Astrocyte (in vitro differentiated cells and primary cell): Measurements from ENCODE around the gene CLDN15. TPM values are rescaled to one million over a fixed set of nuclear protein-coding genes. Genes with fewer than 3 reads are reported as not detected.
"Not testable (repeated sequence)": the region's sequence is repeated elsewhere in the genome, so short reads cannot be mapped to it uniquely, and the experiment has no call there.

Experiments used
- DNase-seq: peaks from one replicate; pipeline ENCODE4 v3.0.0-alpha.2; 2010; ENCODE audit warnings: low read depth
- FAIRE-seq: peaks from 2 replicates; lab custom pipeline; 2011; peaks lifted over from hg19 to GRCh38; lab: Jason Lieb, UNC
- H2AFZ ChIP-seq: 2 replicates; pipeline ENCODE4 v1.6.0; 2012; ENCODE audit warnings: low read depth, low read length, inconsistent platforms
- H3K27ac ChIP-seq: 2 replicates; pipeline ENCODE4 v1.5.1; 2011; ENCODE audit warnings: low read depth, low read length, inconsistent platforms
- H3K27me3 ChIP-seq: 2 replicates; pipeline ENCODE4 v1.6.0; 2011; ENCODE audit warnings: low read length, inconsistent platforms; ENCODE audit not compliant: insufficient read depth
- H3K36me3 ChIP-seq: 2 replicates; pipeline ENCODE4 v1.5.1; 2011; ENCODE audit warnings: low read length, inconsistent platforms; ENCODE audit not compliant: insufficient read depth
- H3K4me1 ChIP-seq: 2 replicates; pipeline ENCODE4 v1.5.1; 2011; ENCODE audit warnings: low read length, inconsistent platforms; ENCODE audit not compliant: insufficient read depth
- H3K4me2 ChIP-seq: 2 replicates; pipeline ENCODE4 v1.6.0; 2012; ENCODE audit warnings: low read length, inconsistent platforms
- H3K4me3 ChIP-seq: 2 replicates; pipeline ENCODE4 v1.5.1; 2011; ENCODE audit warnings: low read depth, mild to moderate bottlenecking, low read length, inconsistent platforms; ENCODE audit not compliant: insufficient read depth
- H3K79me2 ChIP-seq: 2 replicates; pipeline ENCODE4 v1.6.0; 2012; ENCODE audit warnings: mild to moderate bottlenecking, low read length, inconsistent platforms; ENCODE audit not compliant: insufficient read depth
- H3K9ac ChIP-seq: 2 replicates; pipeline ENCODE4 v1.6.0; 2012; ENCODE audit warnings: mild to moderate bottlenecking, low read length, inconsistent platforms
- H3K9me3 ChIP-seq: 2 replicates; pipeline ENCODE4 v1.5.1; 2012; ENCODE audit warnings: low read depth, mild to moderate bottlenecking, low read length, inconsistent platforms; ENCODE audit not compliant: insufficient read depth
- H4K20me1 ChIP-seq: 2 replicates; pipeline ENCODE4 v1.6.0; 2012; ENCODE audit warnings: low read length, inconsistent platforms; ENCODE audit not compliant: insufficient read depth
- H3K27ac Mint-ChIP-seq: one replicate; pipeline ENCODE4 v1.8.0; 2021; ENCODE audit warnings: mild to moderate bottlenecking, mixed read lengths; ENCODE audit not compliant: unreplicated experiment
- H3K27me3 Mint-ChIP-seq: one replicate; pipeline ENCODE4 v1.8.0; 2021; ENCODE audit warnings: low read depth, mixed read lengths; ENCODE audit not compliant: unreplicated experiment
- H3K36me3 Mint-ChIP-seq: one replicate; pipeline ENCODE4 v1.8.0; 2021; ENCODE audit warnings: low read depth, mixed read lengths; ENCODE audit not compliant: unreplicated experiment
- H3K4me1 Mint-ChIP-seq: one replicate; pipeline ENCODE4 v1.8.0; 2021; ENCODE audit warnings: low read depth, mixed read lengths; ENCODE audit not compliant: unreplicated experiment
- H3K4me3 Mint-ChIP-seq: one replicate; pipeline ENCODE4 v1.8.0; 2021; ENCODE audit warnings: mild to moderate bottlenecking, moderate library complexity, mixed read lengths; ENCODE audit not compliant: unreplicated experiment
- H3K9me3 Mint-ChIP-seq: one replicate; pipeline ENCODE4 v1.8.0; 2021; ENCODE audit warnings: mild to moderate bottlenecking, mixed read lengths; ENCODE audit not compliant: unreplicated experiment
- EZH2 ChIP-seq: IDR thresholded peaks from 2 replicates; pipeline ENCODE4 v1.6.1; 2012; ENCODE audit warnings: mild to moderate bottlenecking, low read length, inconsistent platforms; ENCODE audit not compliant: insufficient read depth
- total RNA-seq: library from RNA; stranded (reverse); gene quantifications from 2 replicates; pipeline ENCODE4 v1.2.1, GENCODE V29; 2021
- TF ChIP-seq, protein P1 (sequence below): IDR thresholded peaks from 2 replicates; pipeline ENCODE4 v1.5.1; 2011; ENCODE audit warnings: low read depth, mild to moderate bottlenecking, inconsistent platforms, low read length, moderate library complexity; ENCODE audit not compliant: insufficient read depth

The CLDN15 gene
- total RNA-seq, 1 donor from 2014 or later: 8.7 TPM

DNA sequence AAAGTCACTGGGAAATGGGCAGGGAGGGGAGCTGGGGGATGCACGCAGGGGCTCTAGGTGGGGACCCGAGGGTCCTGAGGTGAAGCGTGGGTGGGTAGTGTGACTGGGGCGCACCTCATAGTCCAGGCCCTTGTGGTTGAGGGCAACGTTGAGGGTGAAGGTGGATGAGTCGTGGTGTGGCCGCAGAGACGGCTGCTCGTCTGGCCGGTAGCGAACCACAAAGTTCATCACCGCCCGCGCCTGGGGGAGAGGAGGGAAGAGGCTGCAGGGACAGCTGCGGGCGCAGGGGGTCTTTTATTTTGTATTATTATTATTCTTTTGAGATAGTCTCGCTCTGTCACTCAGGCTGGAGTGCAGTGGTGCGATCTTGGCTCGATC is 30.9 kb downstream of the CLDN15 start:
- H2AFZ ChIP-seq: no peak overlapping the region
- H3K9me3 ChIP-seq: no peaks in the 10 kb centered on the region
- peaks cover 3% of the 10 kb centered on the region for H3K36me3 ChIP-seq
- H3K36me3 Mint-ChIP-seq: peaks cover 9% of the 10 kb centered on the region
- no peak overlapping the region for H3K27ac ChIP-seq
- DNase-seq (no peak), FAIRE-seq (no peak)
- H3K27me3 Mint-ChIP-seq: peaks cover 17% of the 10 kb centered on the region
- no peak overlapping the region for H3K27ac Mint-ChIP-seq
- no peak overlapping the region for H3K4me2 ChIP-seq
- peaks cover 1% of the 10 kb centered on the region for H3K4me1 ChIP-seq
- no peak overlapping the region for H3K4me3 Mint-ChIP-seq
- H3K79me2 ChIP-seq: no peaks in the 10 kb centered on the region
- H4K20me1 ChIP-seq: peaks cover 24% of the 10 kb centered on the region
- TF ChIP-seq, protein P1, sequence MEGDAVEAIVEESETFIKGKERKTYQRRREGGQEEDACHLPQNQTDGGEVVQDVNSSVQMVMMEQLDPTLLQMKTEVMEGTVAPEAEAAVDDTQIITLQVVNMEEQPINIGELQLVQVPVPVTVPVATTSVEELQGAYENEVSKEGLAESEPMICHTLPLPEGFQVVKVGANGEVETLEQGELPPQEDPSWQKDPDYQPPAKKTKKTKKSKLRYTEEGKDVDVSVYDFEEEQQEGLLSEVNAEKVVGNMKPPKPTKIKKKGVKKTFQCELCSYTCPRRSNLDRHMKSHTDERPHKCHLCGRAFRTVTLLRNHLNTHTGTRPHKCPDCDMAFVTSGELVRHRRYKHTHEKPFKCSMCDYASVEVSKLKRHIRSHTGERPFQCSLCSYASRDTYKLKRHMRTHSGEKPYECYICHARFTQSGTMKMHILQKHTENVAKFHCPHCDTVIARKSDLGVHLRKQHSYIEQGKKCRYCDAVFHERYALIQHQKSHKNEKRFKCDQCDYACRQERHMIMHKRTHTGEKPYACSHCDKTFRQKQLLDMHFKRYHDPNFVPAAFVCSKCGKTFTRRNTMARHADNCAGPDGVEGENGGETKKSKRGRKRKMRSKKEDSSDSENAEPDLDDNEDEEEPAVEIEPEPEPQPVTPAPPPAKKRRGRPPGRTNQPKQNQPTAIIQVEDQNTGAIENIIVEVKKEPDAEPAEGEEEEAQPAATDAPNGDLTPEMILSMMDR: no peak
- TF ChIP-seq EZH2: no peak
- peaks cover 13% of the 10 kb centered on the region for H3K27me3 ChIP-seq
- no peak overlapping the region for H3K4me3 ChIP-seq
- H3K9ac ChIP-seq: no peak overlapping the region
- no peaks in the 10 kb centered on the region for H3K9me3 Mint-ChIP-seq
- H3K4me1 Mint-ChIP-seq: no peaks in the 10 kb centered on the region

DNA sequence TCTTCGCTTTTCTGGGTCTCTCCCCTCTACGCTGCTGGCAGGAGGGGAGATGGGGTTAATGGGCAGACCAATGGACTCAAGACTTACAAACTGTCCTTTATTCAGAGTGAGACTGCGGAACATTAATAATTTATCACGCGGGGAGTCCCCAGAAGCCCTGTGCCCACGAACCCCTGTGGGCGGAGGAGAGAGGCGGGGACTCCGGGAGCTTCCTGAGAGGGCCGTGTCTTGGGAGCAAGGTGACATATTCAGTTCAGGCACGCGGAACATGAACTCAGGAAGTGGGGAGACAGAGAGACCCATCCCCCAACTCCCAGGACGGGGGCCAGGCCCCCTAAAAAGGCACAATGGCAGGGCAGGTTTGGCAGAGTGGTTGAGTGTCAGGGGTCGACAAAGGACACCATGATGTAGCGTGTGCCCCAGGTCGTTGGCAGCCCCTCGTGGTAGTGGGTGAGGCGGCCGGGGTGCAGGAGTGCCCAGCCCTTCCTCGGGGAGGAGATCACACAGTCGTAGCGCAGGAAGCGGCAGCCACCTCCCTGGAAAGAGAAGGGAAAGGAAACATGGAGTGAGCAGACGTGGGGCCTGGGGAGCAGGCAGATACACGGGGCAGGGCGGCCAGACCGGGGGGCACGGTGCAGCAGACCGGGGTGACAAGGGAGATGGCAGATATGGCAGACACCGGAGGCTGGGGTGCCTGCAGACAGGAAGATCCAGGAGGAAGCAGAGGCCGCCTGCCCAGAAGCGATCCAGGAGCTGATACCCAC is 31.5 kb downstream of the CLDN15 start:
- peaks cover 3% of the 10 kb centered on the region for H3K36me3 ChIP-seq
- TF ChIP-seq, protein P1: no peak
- TF ChIP-seq EZH2: no peak

DNA sequence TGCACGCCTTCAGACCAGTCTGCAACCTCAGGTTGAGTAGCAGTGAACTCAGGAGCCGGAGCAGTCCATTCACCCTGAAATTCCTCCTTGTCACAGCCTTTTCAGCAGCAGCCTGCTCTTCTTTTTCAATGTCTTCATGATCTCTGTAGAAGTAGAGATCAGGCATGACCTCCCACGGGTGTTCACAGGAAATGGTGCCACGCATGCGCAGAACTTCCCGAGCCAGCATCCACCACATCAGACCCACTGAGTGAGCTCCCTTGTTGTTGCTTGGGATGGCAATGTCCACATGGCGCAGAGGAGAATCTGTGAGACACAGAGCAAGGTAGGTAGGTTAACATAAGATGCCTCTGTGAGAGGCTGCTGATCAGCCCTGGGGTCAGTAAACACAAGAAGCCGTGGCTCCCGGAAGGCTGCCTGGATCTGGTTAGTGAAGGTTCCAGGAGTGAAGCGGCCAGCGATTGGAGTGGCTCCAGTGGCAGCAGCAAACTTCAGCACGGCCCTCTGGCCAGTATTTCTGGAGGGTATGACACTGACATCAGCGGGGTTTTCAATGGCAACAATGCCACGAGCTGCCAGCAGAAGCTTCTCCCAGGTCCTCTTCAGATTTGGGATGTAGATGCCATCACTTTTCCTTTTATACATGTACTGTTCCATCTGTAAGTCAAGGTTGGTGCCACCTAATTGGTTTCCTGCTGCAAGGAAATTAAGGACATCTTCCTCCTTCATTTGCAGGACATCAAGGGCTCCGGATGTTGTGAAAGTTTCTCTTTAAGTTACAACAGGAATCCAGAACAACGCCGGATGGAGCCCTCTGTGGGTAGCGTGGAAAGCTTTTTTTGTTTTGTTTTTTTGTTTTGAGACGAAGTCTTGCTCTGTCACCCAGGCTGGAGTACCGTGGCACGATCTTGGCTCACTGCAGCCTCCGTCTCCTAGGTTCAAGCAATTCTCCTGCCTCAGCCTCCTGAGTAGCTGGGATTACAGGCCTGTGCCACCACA is 33.6 kb downstream of the CLDN15 start:
- H3K36me3 Mint-ChIP-seq, H3K27ac Mint-ChIP-seq, DNase-seq, H3K27ac ChIP-seq, H3K79me2 ChIP-seq, FAIRE-seq, H3K4me3 ChIP-seq, H3K4me1 ChIP-seq, H3K9me3 Mint-ChIP-seq, H3K4me3 Mint-ChIP-seq, H3K36me3 ChIP-seq, H3K9ac ChIP-seq, H2AFZ ChIP-seq, H3K9me3 ChIP-seq, H3K4me2 ChIP-seq, H3K4me1 Mint-ChIP-seq: not testable (repeated sequence)
- peaks cover 30% of the 10 kb centered on the region for H3K27me3 Mint-ChIP-seq
- H3K27me3 ChIP-seq: peaks cover 24% of the 10 kb centered on the region
- peaks cover 16% of the 10 kb centered on the region for H4K20me1 ChIP-seq

More for the DNA sequence above, 31.5 kb downstream of the CLDN15 start:
- Histone ChIP-seq H3K27ac (no peak overlapping the region), H2AFZ (no peak overlapping the region), H3K9me3 (no peaks in the 10 kb centered on the region), H3K9ac (no peak overlapping the region), H3K4me2 (no peak overlapping the region), H4K20me1 (peaks cover 21% of the 10 kb centered on the region), H3K27me3 (peaks cover 15% of the 10 kb centered on the region), H3K79me2 (no peaks in the 10 kb centered on the region), H3K4me1 (peaks cover 2% of the 10 kb centered on the region), H3K4me3 (no peak overlapping the region)
- H3K36me3 Mint-ChIP-seq: peaks cover 7% of the 10 kb centered on the region
- no peak overlapping the region for H3K4me3 Mint-ChIP-seq
- peaks cover 21% of the 10 kb centered on the region for H3K27me3 Mint-ChIP-seq
- no peak for FAIRE-seq
- H3K9me3 Mint-ChIP-seq: no peaks in the 10 kb centered on the region
- no peak overlapping the region for H3K27ac Mint-ChIP-seq
- DNase-seq: no peak
- H3K4me1 Mint-ChIP-seq: no peaks in the 10 kb centered on the region
